Measurements from ENCODE around the gene RUFY1. TPM values are rescaled to one million over a fixed set of nuclear protein-coding genes. Genes with fewer than 3 reads are reported as not detected.

Gene RUFY1
- total RNA-seq, 1 experiment from 2014 or later, result 34.0 TPM

DNA sequence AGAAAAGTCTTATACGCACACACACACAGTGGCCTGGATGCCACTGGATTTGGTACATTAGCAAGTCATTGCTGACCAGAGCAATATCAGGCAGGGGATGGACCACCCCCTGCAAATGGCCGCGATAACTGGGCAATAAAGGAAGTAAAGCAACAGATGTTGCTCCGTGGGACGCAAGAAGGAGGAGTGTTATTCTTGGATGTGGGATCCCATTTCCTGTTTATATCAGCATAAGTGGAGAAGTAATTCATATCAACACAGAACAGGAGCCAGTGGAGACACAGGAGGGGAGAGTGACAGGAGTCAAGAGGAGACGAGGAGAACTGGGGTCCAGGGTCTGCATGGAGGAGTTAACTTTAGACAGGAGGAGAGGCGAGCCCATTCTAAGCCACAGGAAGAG is 18.4 kb downstream of the RUFY1 start:
- ATAC-seq, result no peak
- no peak overlapping the region for H3K4me3 Mint-ChIP-seq
- H3K9me3 Mint-ChIP-seq, result no peaks in the 10 kb centered on the region
- no peak for DNase-seq (ENCODE audit: low spot score)
- peaks cover 57% of the 10 kb centered on the region for H3K36me3 Mint-ChIP-seq
- H3K27me3 Mint-ChIP-seq (ENCODE audit: low read depth), result no peaks in the 10 kb centered on the region
- H3K27ac Mint-ChIP-seq, result no peak overlapping the region
- H3K4me1 Mint-ChIP-seq, result no peaks in the 10 kb centered on the region
- TF ChIP-seq FOXP1 (CRISPR knock-in tag; IDR thresholded peaks at IDR 0.05; ENCODE audit: borderline replicate concordance), result no peak
- TF ChIP-seq ZNF121 (CRISPR knock-in tag; IDR thresholded peaks at IDR 0.05), result no peak
- TF ChIP-seq ETV6 (CRISPR knock-in tag; IDR thresholded peaks at IDR 0.05), result no peak
- no peak for TF ChIP-seq ZNF138 (CRISPR knock-in tag; conservative IDR thresholded peaks at IDR 0.05)
- TF ChIP-seq, protein P1, sequence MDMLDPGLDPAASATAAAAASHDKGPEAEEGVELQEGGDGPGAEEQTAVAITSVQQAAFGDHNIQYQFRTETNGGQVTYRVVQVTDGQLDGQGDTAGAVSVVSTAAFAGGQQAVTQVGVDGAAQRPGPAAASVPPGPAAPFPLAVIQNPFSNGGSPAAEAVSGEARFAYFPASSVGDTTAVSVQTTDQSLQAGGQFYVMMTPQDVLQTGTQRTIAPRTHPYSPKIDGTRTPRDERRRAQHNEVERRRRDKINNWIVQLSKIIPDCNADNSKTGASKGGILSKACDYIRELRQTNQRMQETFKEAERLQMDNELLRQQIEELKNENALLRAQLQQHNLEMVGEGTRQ (CRISPR knock-in tag; IDR thresholded peaks at IDR 0.05), result no peak
- TF ChIP-seq ZNF317 (CRISPR knock-in tag; IDR thresholded peaks at IDR 0.05; ENCODE audit: borderline replicate concordance, low read depth), result no peak
- TF ChIP-seq, protein P2, sequence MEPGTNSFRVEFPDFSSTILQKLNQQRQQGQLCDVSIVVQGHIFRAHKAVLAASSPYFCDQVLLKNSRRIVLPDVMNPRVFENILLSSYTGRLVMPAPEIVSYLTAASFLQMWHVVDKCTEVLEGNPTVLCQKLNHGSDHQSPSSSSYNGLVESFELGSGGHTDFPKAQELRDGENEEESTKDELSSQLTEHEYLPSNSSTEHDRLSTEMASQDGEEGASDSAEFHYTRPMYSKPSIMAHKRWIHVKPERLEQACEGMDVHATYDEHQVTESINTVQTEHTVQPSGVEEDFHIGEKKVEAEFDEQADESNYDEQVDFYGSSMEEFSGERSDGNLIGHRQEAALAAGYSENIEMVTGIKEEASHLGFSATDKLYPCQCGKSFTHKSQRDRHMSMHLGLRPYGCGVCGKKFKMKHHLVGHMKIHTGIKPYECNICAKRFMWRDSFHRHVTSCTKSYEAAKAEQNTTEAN (CRISPR knock-in tag; IDR thresholded peaks at IDR 0.05), result no peak
- no peak for TF ChIP-seq ZNF671 (CRISPR knock-in tag; IDR thresholded peaks at IDR 0.05)
- no peak for TF ChIP-seq IRF2 (CRISPR knock-in tag; IDR thresholded peaks at IDR 0.05; ENCODE audit: borderline replicate concordance, low read depth)
- no peak for TF ChIP-seq ZNF232 (CRISPR knock-in tag; IDR thresholded peaks at IDR 0.05)
- TF ChIP-seq TEAD4 (CRISPR knock-in tag; IDR thresholded peaks at IDR 0.05), result no peak
- TF ChIP-seq ARID4B (CRISPR knock-in tag; IDR thresholded peaks at IDR 0.05; ENCODE audit: borderline replicate concordance), result no peak
- TF ChIP-seq KAT7 (CRISPR knock-in tag; IDR thresholded peaks at IDR 0.05; ENCODE audit: borderline replicate concordance), result no peak
- TF ChIP-seq TCF7 (CRISPR knock-in tag; IDR thresholded peaks at IDR 0.05; ENCODE audit: low read depth), result no peak
- TF ChIP-seq TEAD1 (CRISPR knock-in tag; IDR thresholded peaks at IDR 0.05), result no peak
- CTCF ChIA-PET, result no interaction called here
- POLR2A ChIA-PET, result no interaction called here

DNA sequence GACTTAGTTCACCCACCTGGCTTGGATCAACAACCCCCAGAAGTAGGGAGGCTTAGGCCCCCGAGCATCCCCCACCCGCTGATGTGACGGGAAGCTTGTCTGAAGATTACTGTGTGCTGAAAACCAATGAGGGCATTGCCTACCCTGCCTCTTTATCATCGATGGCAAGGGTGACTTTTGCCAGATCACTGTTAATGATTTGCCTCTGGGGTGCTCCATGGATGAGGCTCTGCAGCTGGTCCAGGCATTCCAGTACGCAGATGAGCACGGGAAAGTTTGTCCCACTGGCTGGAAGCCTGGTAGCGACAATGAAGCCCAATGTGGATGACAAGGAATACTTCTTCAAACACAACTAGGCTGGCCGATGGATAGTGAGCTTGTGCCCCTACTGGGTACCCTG is 22.0 kb downstream of the RUFY1 start:
- peaks cover 55% of the 10 kb centered on the region for H3K36me3 Mint-ChIP-seq
- CTCF ChIA-PET, result interaction anchor here (0.6 to 1.2 kb wide), 2 partner anchors 12 to 96 kb away, joined by 3 read pairs; no protein-coding TSS in a partner anchor
- POLR2A ChIA-PET, result no interaction called here

More for the DNA sequence above, 22.0 kb downstream of the RUFY1 start:
- Mint-ChIP-seq H3K4me3 (no peak overlapping the region), H3K4me1 (no peaks in the 10 kb centered on the region), H3K27me3 (ENCODE audit: low read depth) (no peaks in the 10 kb centered on the region), H3K27ac (no peak overlapping the region), H3K9me3 (no peaks in the 10 kb centered on the region)
- DNase-seq (ENCODE audit: low spot score) (no peak), ATAC-seq (no peak)
- TF ChIP-seq ATF2 (CRISPR knock-in tag; IDR thresholded peaks at IDR 0.05; ENCODE audit: borderline replicate concordance, low read depth) (no peak), MYBL2 (CRISPR knock-in tag; IDR thresholded peaks at IDR 0.05) (no peak), NR1H2 (CRISPR knock-in tag; IDR thresholded peaks at IDR 0.05) (no peak)
